Kidney glomerular epithelial cell (primary cell): Measurements from ENCODE around the gene PBX2.
"Not testable (repeated sequence)": the region's sequence is repeated elsewhere in the genome, so short reads cannot be mapped to it uniquely, and the experiment has no call there.

ENCODE experiments used
- DNase-seq: peaks from one replicate; lab custom pipeline; 2025; lab: John Stamatoyannopoulos, UW

Gene PBX2

GRCh38 chr6:32151181-32151862 lies 38.7 kb downstream of the PBX2 start:
- no peak for DNase-seq

GRCh38 chr6:32149932-32150870 lies 39.8 kb downstream of the PBX2 start:
- no peak for DNase-seq

GRCh38 chr6:32149092-32149755 lies 40.8 kb downstream of the PBX2 start:
- no peak for DNase-seq

DNA sequence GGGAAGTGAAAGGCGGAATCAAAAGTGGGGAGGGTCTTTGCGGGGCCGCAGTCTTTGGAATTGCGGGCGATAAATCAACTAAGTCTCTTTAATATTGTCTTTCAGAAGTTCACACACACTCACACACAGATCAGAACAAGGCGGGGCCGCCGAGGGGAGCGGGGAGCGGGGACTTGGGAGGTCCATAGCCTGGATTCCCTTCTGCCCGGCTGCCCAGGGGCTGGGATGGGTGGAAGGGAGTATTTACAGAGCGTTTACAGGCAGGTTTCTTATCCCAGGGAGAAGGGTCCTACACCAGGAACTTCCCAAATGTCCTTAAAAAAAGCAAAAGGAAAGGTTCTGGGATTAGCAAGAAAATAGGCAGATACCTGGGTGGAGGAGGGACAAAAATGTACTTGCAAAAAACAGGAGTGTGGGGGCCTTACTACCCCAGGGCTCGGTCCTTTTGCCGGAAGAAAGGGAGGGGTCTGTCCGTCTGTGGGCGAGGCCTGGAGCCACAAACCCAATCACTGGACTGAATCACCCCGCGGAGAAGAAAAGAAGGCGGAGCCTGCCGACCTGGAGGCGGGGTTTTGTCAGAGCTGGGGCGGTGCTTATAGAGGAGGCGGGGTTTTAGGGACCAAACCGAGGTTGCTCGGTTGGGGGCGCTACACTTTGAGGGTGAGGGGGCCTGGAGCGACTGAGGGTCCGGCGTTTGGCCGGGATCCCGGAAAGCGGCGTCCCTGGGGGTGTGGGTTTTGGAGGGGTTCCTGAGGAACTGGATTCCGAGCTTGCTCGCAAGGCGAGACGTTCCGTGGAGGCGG lies 41.5 kb downstream of the PBX2 start:
- no peak for DNase-seq

DNA sequence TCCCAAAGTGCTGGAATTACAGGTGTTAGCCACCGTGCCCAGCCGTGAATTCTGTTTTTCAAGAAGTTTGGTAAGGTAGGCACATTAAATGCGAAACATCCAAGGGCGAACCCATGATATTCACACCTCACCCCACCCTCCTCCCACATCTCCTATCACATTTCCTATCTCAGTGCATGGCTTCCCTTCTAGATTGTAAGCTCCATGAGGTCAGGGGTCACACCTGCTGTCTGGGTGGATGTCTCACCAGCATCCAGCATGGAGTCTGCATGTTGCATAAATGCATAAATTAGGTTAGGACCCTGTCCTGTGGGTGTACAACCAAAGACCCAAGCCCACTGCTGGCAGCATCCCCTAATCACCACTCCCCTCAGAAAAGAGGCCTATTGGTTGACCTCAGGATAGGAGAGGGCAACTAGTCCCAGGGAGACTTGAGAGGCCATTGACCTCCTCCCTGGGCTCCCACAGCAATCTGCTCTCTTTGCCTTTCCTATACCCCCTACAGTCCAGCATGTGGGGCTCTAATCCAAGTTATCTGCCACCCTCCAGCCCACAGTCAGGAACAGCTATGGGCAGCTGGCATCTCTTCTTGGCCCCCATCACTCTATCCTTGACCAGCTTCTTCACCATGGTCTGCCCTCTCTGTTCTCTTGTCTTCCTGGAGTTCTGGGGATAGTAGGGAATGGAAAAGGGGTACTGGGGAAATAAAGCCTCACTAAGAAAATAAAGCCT lies 42.4 kb downstream of the PBX2 start:
- DNase-seq, result no peak

DNA sequence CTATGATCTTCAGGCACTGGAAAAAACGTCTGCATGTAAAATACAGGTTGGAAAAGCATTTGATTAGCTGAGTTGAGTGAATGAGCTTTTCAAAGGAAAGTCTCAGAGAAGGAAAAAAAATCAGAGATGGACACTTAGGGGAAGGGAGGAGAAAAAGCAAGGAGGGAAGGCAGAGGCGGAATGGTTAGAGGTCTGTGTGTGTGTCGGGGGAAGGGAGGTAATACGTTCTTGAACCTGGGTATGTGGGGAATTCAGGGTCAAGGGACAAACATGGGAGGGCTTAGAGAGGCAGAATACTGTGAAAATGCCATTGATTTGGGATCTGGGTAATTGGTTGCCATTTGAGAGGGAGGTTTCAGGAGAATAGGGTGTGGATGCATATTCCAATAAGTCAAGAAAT lies 43.3 kb downstream of the PBX2 start:
- DNase-seq, result no peak

DNA sequence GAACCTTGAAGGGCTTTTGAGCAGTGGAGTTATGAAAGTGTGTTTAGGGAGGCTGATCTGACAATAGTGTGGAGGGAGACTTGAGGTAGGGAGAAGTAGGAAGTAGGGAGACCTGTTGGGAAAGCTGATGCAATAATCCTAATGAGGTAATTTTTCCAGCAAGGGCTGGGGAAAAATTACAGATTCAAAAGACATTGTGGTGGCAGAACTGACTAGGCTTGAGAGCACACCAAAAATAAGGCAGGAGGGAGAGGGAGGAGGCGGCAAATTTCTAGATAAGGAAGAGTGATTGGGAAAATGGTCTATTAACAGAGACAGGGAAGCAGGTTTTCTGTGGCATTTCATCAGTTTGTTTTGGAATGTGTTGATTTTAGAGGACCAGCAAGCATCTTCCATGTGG lies 43.7 kb downstream of the PBX2 start:
- no peak for DNase-seq

GRCh38 chr6:32144238-32144637 lies 45.8 kb downstream of the PBX2 start:
- not testable (repeated sequence) for DNase-seq

DNA sequence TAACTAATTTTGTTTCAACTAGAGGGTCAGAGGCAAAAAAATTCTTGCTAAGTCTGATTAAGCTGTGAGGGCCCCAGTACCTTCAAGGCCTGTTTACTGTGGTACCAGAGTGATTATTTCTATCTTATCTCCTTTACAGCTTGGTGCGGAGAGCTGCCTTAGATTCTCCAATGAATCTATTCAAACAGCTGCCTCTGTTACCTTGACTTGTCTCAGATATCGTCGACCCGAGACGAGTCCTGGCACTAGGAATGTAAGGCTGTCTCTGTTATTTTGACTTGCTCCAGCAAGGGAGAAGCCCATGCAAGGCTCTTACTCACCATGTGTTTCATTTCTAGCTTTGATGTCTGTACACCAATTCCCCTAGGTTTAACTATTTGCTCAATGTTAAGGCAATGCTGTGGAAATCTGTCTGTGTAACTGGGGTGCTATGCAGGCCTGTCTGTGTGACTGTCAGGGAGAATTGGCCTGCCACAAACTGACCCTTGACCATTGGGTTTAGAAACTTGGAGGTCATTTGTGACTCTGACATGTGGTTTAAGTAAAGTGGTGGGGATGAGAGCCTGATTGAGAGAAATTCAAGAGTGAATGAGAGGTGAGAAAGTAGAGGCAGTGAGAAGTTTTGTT lies 49.5 kb downstream of the PBX2 start:
- DNase-seq, result no peak

DNA sequence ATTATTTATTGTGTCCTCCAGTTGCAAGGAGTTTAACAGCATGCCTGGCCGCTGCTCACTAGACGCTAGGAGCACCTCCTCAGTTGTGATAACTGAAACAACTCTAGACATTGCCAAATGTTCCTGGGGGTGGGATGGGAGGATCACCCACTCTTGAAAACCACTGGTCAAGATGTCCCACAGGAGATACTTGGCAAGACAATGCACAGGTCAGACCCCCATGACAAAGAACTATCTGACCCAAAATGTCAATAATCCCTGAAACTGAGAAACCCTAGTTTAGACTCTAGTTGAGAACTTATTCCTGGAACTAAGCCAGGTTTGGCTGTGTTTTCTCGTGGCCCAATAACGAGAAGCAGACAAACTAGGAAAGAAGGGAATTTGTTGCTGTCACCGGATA lies 50.4 kb downstream of the PBX2 start:
- no peak for DNase-seq

- no peak for DNase-seq
Observed at GRCh38 chr6:32137454-32137853, 52.5 kb downstream of the PBX2 start.
